Parathyroid adenoma (tissue), 2 donors: ENCODE measurements around the gene FAM24B.

Experiments
- H2AFZ ChIP-seq: fragments of 300-600 bp; sonication (generic); one replicate; pipeline ENCODE4 v1.7.0; 2017; ENCODE audit warnings: antibody characterized with exemption, mild to moderate bottlenecking
- H3K27ac ChIP-seq: fragments of 300-600 bp; sonication (generic); one replicate; pipeline ENCODE4 v1.7.0; 2017
- H3K27me3 ChIP-seq: fragments of 300-600 bp; sonication (generic); one replicate; pipeline ENCODE4 v1.7.0; 2017; ENCODE audit warnings: low read length; ENCODE audit not compliant: control insufficient read depth, insufficient read depth
- H3K36me3 ChIP-seq: fragments of 300-600 bp; sonication (generic); one replicate; pipeline ENCODE4 v1.7.0; 2017; ENCODE audit warnings: low read length; ENCODE audit not compliant: control insufficient read depth, insufficient read depth
- H3K4me1 ChIP-seq: fragments of 300-600 bp; sonication (generic); one replicate; pipeline ENCODE4 v1.7.0; 2017; ENCODE audit warnings: control low read depth
- H3K4me2 ChIP-seq: fragments of 300-600 bp; sonication (generic); one replicate; pipeline ENCODE4 v1.7.0; 2017; ENCODE audit warnings: low read length
- H3K4me3 ChIP-seq: fragments of 300-600 bp; sonication (generic); one replicate; pipeline ENCODE4 v1.7.0; 2017; ENCODE audit warnings: low read depth, low read length
- H3K79me2 ChIP-seq: fragments of 300-600 bp; sonication (generic); one replicate; pipeline ENCODE4 v1.7.0; 2017; ENCODE audit warnings: control low read depth
- H3K9ac ChIP-seq: fragments of 300-600 bp; sonication (generic); one replicate; pipeline ENCODE4 v1.7.0; 2017; ENCODE audit warnings: mild to moderate bottlenecking
- H3K9me3 ChIP-seq: fragments of 300-600 bp; sonication (generic); one replicate; pipeline ENCODE4 v1.7.0; 2017; ENCODE audit warnings: low read length; ENCODE audit not compliant: control insufficient read depth
- TF ChIP-seq, protein P1 (sequence below): fragments of 300-600 bp; sonication (generic); IDR thresholded peaks from one replicate; pipeline ENCODE4 v1.7.0; 2017; ENCODE audit warnings: antibody characterized with exemption, mild to moderate bottlenecking
- donor health status: primary hyperparathyroidism.

The FAM24B gene

DNA sequence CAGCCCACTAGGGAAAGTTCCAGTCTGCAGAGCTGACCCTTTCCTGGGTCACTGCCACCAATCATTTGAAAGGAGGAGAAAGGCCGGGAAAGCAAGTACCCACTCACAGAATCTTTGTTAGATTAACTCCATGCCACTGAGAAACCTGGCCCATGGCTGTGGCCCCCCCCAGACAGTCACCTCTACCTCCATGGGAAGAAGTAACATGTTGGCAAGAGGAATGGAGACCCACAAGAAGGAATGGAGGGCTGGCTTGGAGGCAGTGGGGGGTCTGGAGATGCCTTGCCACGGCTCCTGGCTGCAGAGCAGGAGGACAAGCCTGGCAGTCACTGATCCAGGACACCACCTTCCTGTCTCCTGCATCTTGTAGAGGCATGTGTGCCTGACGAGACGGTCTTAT, 66.6 kb downstream of the FAM24B start:
- TF ChIP-seq, protein P1, sequence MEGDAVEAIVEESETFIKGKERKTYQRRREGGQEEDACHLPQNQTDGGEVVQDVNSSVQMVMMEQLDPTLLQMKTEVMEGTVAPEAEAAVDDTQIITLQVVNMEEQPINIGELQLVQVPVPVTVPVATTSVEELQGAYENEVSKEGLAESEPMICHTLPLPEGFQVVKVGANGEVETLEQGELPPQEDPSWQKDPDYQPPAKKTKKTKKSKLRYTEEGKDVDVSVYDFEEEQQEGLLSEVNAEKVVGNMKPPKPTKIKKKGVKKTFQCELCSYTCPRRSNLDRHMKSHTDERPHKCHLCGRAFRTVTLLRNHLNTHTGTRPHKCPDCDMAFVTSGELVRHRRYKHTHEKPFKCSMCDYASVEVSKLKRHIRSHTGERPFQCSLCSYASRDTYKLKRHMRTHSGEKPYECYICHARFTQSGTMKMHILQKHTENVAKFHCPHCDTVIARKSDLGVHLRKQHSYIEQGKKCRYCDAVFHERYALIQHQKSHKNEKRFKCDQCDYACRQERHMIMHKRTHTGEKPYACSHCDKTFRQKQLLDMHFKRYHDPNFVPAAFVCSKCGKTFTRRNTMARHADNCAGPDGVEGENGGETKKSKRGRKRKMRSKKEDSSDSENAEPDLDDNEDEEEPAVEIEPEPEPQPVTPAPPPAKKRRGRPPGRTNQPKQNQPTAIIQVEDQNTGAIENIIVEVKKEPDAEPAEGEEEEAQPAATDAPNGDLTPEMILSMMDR: no peak
- Histone ChIP-seq H3K4me3 (no peak overlapping the region), H3K27me3 (no peaks in the 10 kb centered on the region), H3K4me2 (no peak overlapping the region), H3K9ac (no peak overlapping the region), H3K4me1 (no peaks in the 10 kb centered on the region), H3K36me3 (no peaks in the 10 kb centered on the region), H2AFZ (no peak overlapping the region), H3K79me2 (no peaks in the 10 kb centered on the region), H3K27ac (no peak overlapping the region), H3K9me3 (no peaks in the 10 kb centered on the region)

DNA sequence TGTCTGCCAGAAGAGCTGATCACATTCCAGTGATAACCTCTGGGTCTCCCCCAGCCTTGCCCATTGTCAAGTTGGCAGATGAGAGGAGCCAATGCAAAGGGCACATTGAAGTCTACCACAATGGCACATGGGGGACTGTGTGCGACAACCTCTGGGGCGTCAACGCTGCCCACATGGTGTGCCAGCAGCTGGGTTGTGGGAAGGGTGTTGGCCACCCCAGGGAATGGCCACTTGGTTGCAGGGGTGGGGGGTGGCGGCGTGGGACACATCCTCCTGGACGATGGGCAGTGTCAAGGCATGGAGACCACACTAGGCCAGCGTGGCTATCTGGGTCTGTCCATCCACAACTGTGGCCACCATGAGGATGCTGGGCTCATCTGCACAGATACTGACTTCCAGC, 77.1 kb downstream of the FAM24B start:
- Histone ChIP-seq H3K9ac (no peak overlapping the region), H3K4me2 (no peak overlapping the region), H3K4me3 (no peak overlapping the region), H3K27ac (no peak overlapping the region), H3K4me1 (no peaks in the 10 kb centered on the region), H3K9me3 (no peaks in the 10 kb centered on the region), H3K27me3 (no peaks in the 10 kb centered on the region), H2AFZ (no peak overlapping the region), H3K36me3 (no peaks in the 10 kb centered on the region), H3K79me2 (no peaks in the 10 kb centered on the region)
- TF ChIP-seq, protein P1: no peak
